Activated CD4-positive, alpha-beta memory T cell treated with anti-CD3 and anti-CD28 coated beads for 36 hours (primary cell): Measurements from ENCODE around the gene MYO15B. TPM values are rescaled to one million over a fixed set of nuclear protein-coding genes. Genes with fewer than 3 reads are reported as not detected.
"Not testable (repeated sequence)": the region's sequence is repeated elsewhere in the genome, so short reads cannot be mapped to it uniquely, and the experiment has no call there.

Experiments used
- CTCF ChIA-PET: fragments of 350-600 bp; sonication (Branson Sonifier 250); formaldehyde crosslinking; loops from one replicate; lab custom pipeline; 2021; ENCODE audit warnings: antibody characterized with exemption, inconsistent platforms; lab: Charles Lee
- POLR2A ChIA-PET: fragments of 350-600 bp; sonication (Branson Sonifier 250); formaldehyde crosslinking; loops from one replicate; lab custom pipeline; 2021; ENCODE audit warnings: antibody characterized with exemption; lab: Charles Lee
- DNase-seq: peaks from one replicate; pipeline ENCODE4 v3.0.0-alpha.2; 2020
- H3K27ac Mint-ChIP-seq: one replicate; pipeline ENCODE4 v1.8.0; 2021; ENCODE audit warnings: mixed read lengths
- H3K27me3 Mint-ChIP-seq: one replicate; pipeline ENCODE4 v1.8.0; 2021; ENCODE audit warnings: mixed read lengths
- H3K36me3 Mint-ChIP-seq: one replicate; pipeline ENCODE4 v1.8.0; 2021; ENCODE audit warnings: mixed read lengths
- H3K4me1 Mint-ChIP-seq: one replicate; pipeline ENCODE4 v1.8.0; 2021; ENCODE audit warnings: low read depth, mixed read lengths
- H3K4me3 Mint-ChIP-seq: one replicate; pipeline ENCODE4 v1.8.0; 2021; ENCODE audit warnings: mild to moderate bottlenecking, mixed read lengths
- H3K9me3 Mint-ChIP-seq: one replicate; pipeline ENCODE4 v1.8.0; 2021; ENCODE audit warnings: mixed read lengths
- intact Hi-C: fragments of 100-400 bp; cut with micrococcal nuclease; formaldehyde crosslinking; loops from one replicate; pipeline ENCODE4 v1.15.1; 2023
- total RNA-seq, 2 experiments: library from RNA; stranded (reverse); gene quantifications; one replicate each; pipeline ENCODE4 v1.2.3, GENCODE V29; 2021

MYO15B gene
- total RNA-seq, 2 experiments from 2014 or later = 16.8 to 20.5 TPM

DNA sequence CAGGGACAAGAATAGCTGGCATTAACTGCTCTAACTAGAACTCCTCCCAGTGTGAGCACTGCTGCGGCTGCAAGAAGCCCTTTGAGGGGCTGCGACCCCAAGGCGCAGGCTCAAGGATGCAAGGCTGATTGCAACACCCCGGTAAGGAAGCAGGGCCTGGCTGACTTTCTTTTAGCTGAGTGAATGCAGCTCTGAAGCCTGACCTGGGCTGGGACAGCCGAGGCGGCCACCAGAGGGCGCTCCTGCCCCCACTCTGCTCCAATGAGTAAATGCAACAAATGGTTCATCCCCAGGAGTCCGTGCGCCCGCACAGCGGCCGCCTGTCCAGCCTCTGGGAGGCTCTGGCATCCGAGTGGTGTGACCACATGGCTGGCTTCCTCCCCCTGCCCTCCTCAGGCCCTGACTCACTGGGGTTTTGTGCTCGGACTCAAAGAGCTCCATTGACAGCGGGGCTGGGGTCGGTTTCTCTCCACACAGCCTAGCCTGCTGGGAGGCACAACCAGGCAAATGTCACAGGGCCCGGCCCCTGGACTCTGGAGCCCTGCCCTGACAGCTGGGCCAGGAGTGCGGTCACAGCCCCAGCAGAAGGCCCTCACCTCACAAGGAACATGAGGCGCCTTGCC is 45.4 kb downstream of the MYO15B start, which contains the start of gene SMIM5:
TSS of gene SMIM5 (plus strand) at position 572 of the 623 bp plus-strand sequence. CDS start 6,768 bp downstream, outside the sequence.
- ChIA-PET CTCF (interaction anchor here (0.6 to 19.5 kb wide), 63 partner anchors 11 to 984 kb away, joined by 3 to 438 read pairs (median 5); partner anchors contain the start of genes GALK1, GRB2, MRPL58 and RECQL5), POLR2A (interaction anchor here (0.6 to 1.7 kb wide), 3 partner anchors 115 to 634 kb away, joined by 3 to 6 read pairs (median 4); partner anchors contain the start of gene WBP2)
- H3K27ac Mint-ChIP-seq = no peak within 1 kb of the TSS
- DNase-seq = peak; percentile 87
- no peak within 1 kb of the TSS for H3K4me3 Mint-ChIP-seq
- no peaks in the 10 kb centered on the region for H3K27me3 Mint-ChIP-seq
- intact Hi-C loops = loop anchor here (1.0 to 2.0 kb wide), 3 partner anchors 114 to 206 kb away; no protein-coding TSS in a partner anchor
- H3K9me3 Mint-ChIP-seq = no peaks in the 10 kb centered on the region
- H3K4me1 Mint-ChIP-seq = no peaks in the 10 kb centered on the region
- no peaks in the 10 kb centered on the region for H3K36me3 Mint-ChIP-seq

- Mint-ChIP-seq H3K4me3 (no peak overlapping the region), H3K27me3 (no peaks in the 10 kb centered on the region), H3K27ac (no peak overlapping the region), H3K4me1 (no peaks in the 10 kb centered on the region), H3K36me3 (no peaks in the 10 kb centered on the region), H3K9me3 (no peaks in the 10 kb centered on the region)
- ChIA-PET CTCF (interaction anchor here (0.6 to 19.5 kb wide), 53 partner anchors 11 to 621 kb away, joined by 3 to 438 read pairs (median 5); partner anchors contain the start of genes GALK1, GRB2, MRPL58 and RECQL5), POLR2A (interaction anchor here (0.6 to 1.7 kb wide), 2 partner anchors 114 to 635 kb away, joined by 4 to 6 read pairs; no protein-coding TSS in a partner anchor)
- intact Hi-C loops = loop anchor here (1.0 to 2.0 kb wide), 3 partner anchors 113 to 207 kb away; no protein-coding TSS in a partner anchor
- DNase-seq = peak; percentile 65
Measured at GRCh38 chr17:75633486-75634375, 46.1 kb downstream of the MYO15B start.

DNA sequence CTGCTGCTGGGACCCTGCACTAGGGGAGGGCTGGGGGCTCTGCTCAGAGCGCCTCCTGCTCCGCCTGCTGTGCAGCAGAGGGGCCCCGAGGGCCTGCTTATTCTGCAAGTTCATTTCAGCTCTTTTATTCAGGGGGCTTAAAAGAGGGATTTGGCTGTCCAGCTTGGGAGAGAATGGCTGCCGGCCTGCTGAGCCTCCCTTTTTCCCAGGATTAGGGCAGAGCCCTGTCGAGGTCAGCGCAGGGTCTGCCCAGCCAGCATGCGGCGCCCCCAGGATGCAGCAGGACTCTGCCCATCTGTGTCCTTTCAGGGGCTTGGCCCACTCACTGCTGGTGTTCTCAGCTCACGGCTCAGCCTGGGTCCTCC is 46.8 kb downstream of the MYO15B start:
- no peaks in the 10 kb centered on the region for H3K27me3 Mint-ChIP-seq
- H3K9me3 Mint-ChIP-seq = no peaks in the 10 kb centered on the region
- CTCF ChIA-PET = interaction anchor here (0.7 to 19.5 kb wide), 21 partner anchors 10 to 353 kb away, joined by 3 to 438 read pairs (median 8); a partner anchor contains a TSS
- intact Hi-C loops = no loop called here
- no peak overlapping the region for H3K27ac Mint-ChIP-seq
- no peak overlapping the region for H3K4me3 Mint-ChIP-seq
- POLR2A ChIA-PET = no interaction called here
- H3K36me3 Mint-ChIP-seq = no peaks in the 10 kb centered on the region
- no peak for DNase-seq
- H3K4me1 Mint-ChIP-seq = no peaks in the 10 kb centered on the region

DNA sequence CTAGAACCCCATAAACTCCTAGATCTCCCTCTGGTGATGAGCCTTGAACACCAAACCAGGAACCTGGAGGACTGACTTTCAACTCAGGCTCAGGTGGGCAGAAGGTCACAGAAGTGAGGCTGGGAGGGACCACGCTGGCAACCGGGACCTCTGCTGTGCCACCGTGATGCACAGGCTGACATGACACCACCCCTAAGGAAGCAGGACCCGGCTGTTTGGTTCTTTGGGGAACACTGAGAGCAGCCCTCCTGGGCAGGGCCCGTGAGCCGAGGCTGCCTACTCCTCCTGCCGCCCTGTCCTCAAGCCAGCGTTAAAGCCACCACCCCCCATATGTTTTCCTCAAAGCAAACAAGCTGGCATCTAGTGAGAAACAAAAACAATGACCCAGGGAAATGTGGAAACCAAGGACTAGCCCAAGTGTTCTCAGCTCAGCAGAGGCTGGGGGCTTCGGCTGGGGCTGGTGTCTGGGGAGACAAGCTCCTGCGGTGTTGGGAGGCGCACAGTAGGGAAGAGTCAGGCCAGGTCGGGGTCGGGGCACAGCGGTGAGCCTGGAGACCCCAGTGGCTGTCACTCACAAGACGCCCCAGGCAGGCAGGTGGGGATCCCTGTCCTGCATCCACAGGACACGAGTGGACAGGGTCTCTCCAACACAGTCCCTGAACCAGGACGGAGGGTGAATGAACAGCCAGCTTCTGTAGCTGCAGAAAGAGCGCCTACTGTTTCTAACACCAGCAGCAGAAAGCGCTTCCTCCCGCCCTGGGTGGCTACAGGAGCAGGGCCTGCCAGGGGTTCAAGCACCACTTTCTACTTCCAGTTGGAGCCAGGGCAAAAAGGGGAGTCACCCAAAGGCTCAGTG is 47.4 kb downstream of the MYO15B start:
- no peak for DNase-seq
- no peaks in the 10 kb centered on the region for H3K27me3 Mint-ChIP-seq
- ChIA-PET CTCF (interaction anchor here (0.9 to 19.5 kb wide), 5 partner anchors 9 to 221 kb away, joined by 3 to 438 read pairs (median 69); partner anchors contain the start of gene WBP2), POLR2A (no interaction called here)
- no peak overlapping the region for H3K4me3 Mint-ChIP-seq
- no peak overlapping the region for H3K27ac Mint-ChIP-seq
- no peaks in the 10 kb centered on the region for H3K9me3 Mint-ChIP-seq
- intact Hi-C loops = no loop called here
- H3K36me3 Mint-ChIP-seq = no peaks in the 10 kb centered on the region
- no peaks in the 10 kb centered on the region for H3K4me1 Mint-ChIP-seq

DNA sequence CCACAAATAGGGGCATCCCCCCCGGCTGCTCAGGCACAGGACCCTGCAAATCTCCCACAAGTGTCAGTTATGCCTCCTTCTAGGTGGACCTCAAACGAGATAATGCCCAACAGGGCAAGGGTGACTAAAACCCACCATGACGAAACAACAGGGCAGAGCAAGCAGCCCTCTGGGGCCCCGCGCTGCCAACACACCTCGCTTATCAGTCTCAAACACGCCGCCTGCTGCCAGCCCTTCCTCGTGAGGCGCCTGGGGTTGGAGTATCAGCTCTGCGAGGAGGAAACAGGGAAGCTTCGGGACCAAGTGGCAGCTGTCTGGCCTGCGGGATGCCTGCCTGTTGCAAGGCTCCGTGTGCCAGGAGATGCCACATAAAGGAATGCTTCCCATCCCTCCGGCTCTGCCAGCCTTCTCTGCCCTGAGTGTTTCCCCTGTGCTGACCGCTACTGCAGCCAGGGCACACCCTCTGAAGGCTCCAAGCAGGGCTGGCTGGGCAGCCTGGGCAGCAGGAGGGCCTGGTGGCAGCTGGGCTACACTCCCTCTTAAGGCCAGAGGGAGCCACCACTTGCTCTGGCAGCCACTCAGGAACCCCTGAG is 48.1 kb downstream of the MYO15B start:
- no peak overlapping the region for H3K27ac Mint-ChIP-seq
- no peak overlapping the region for H3K4me3 Mint-ChIP-seq
- H3K27me3 Mint-ChIP-seq = no peaks in the 10 kb centered on the region
- no peaks in the 10 kb centered on the region for H3K36me3 Mint-ChIP-seq
- intact Hi-C loops = no loop called here
- no peaks in the 10 kb centered on the region for H3K4me1 Mint-ChIP-seq
- DNase-seq = no peak
- CTCF ChIA-PET = interaction anchor here (0.7 to 19.5 kb wide), 5 partner anchors 9 to 220 kb away, joined by 3 to 438 read pairs (median 69); partner anchors contain the start of gene WBP2
- POLR2A ChIA-PET = no interaction called here
- H3K9me3 Mint-ChIP-seq = no peaks in the 10 kb centered on the region

DNA sequence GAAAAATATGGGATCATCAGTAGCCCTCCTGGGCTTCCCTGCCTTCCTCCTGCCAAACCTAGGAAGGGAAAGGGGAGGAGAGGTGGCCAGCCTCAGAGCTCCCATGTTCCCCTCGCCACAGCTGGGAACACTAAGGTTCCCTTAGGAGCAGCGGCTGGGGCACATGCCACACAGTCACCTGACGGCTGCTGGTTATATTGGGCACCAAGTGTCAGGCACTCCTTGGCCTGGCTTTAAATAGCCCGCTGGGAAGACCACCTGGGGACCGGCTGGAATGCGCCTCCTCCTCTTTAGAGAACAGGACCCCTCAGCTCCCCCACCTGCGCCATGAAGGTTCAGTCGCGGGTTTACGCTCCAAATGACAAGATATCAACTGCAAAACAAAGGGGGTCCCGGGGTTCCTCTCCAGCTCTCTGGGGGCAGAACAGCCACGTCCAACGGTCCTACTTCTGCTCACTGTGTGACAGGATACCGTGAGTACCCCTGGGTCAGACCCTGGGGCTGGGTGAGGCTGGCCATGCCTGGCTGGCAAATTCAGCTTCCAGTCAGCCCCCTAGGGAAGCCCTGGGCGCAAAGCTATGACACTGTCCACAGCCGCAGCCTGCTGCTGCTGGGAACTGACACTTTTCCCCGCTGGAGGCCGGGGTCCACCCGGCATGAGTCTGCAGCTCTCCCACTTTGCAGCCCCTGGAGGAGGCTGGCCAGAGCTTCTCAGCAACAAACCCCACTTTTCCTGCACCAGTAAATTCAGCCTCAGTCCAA is 49.0 kb downstream of the MYO15B start:
- ChIA-PET CTCF (interaction anchor here (19.5 kb wide), 1 partner anchor 112 kb away, joined by 438 read pairs; no protein-coding TSS in a partner anchor), POLR2A (no interaction called here)
- Mint-ChIP-seq H3K4me3 (no peak overlapping the region), H3K4me1 (no peaks in the 10 kb centered on the region), H3K9me3 (no peaks in the 10 kb centered on the region), H3K36me3 (no peaks in the 10 kb centered on the region), H3K27ac (no peak overlapping the region), H3K27me3 (no peaks in the 10 kb centered on the region)
- DNase-seq = no peak
- intact Hi-C loops = no loop called here

- no peaks in the 10 kb centered on the region for H3K36me3 Mint-ChIP-seq
- H3K4me1 Mint-ChIP-seq = no peaks in the 10 kb centered on the region
- POLR2A ChIA-PET = no interaction called here
Measured at GRCh38 chr17:75637143-75637538, 49.5 kb downstream of the MYO15B start.

GRCh38 chr17:75637551-75637950 is 50.0 kb downstream of the MYO15B start:
- H3K9me3 Mint-ChIP-seq = no peaks in the 10 kb centered on the region
- ChIA-PET CTCF (interaction anchor here (19.5 kb wide), 1 partner anchor 111 kb away, joined by 438 read pairs; no protein-coding TSS in a partner anchor), POLR2A (no interaction called here)
- no peak overlapping the region for H3K4me3 Mint-ChIP-seq
- H3K4me1 Mint-ChIP-seq = no peaks in the 10 kb centered on the region
- H3K27ac Mint-ChIP-seq = no peak overlapping the region
- DNase-seq = no peak
- no peaks in the 10 kb centered on the region for H3K27me3 Mint-ChIP-seq
- intact Hi-C loops = no loop called here
- H3K36me3 Mint-ChIP-seq = no peaks in the 10 kb centered on the region

More at GRCh38 chr17:75637143-75637538, 49.5 kb downstream of the MYO15B start:
- Mint-ChIP-seq H3K27me3 (no peaks in the 10 kb centered on the region), H3K4me3 (no peak overlapping the region), H3K9me3 (no peaks in the 10 kb centered on the region), H3K27ac (no peak overlapping the region)
- no peak for DNase-seq
- intact Hi-C loops = no loop called here
- CTCF ChIA-PET = interaction anchor here (19.5 kb wide), 1 partner anchor 112 kb away, joined by 438 read pairs; no protein-coding TSS in a partner anchor

GRCh38 chr17:75638039-75638438 is 50.4 kb downstream of the MYO15B start:
- H3K4me3 Mint-ChIP-seq, POLR2A ChIA-PET, H3K27me3 Mint-ChIP-seq, H3K9me3 Mint-ChIP-seq, H3K36me3 Mint-ChIP-seq, H3K27ac Mint-ChIP-seq, DNase-seq, H3K4me1 Mint-ChIP-seq, intact Hi-C loops: not testable (repeated sequence)
- CTCF ChIA-PET = interaction anchor here (0.6 to 19.5 kb wide), 2 partner anchors 111 to 612 kb away, joined by 3 to 438 read pairs; no protein-coding TSS in a partner anchor

- ChIA-PET CTCF (interaction anchor here (0.6 to 19.5 kb wide), 2 partner anchors 110 to 611 kb away, joined by 3 to 438 read pairs; no protein-coding TSS in a partner anchor), POLR2A (interaction anchor here (0.6 kb wide), 1 partner anchor 890 kb away, joined by 3 read pairs; no protein-coding TSS in a partner anchor)
- no peak for DNase-seq
- Mint-ChIP-seq H3K27ac (no peak overlapping the region), H3K9me3 (no peaks in the 10 kb centered on the region), H3K4me3 (no peak overlapping the region), H3K36me3 (no peaks in the 10 kb centered on the region), H3K4me1 (no peaks in the 10 kb centered on the region), H3K27me3 (no peaks in the 10 kb centered on the region)
- intact Hi-C loops = no loop called here
Measured at GRCh38 chr17:75638893-75639292, 51.3 kb downstream of the MYO15B start.
